ENCODE data around the gene NECAB3. TPM values are rescaled to one million over a fixed set of nuclear protein-coding genes. Genes with fewer than 3 reads are reported as not detected.

The NECAB3 gene
- total RNA-seq, 4 donors from 2014 or later: 19.1 to 29.8 (median 26.8) TPM

GRCh38 chr20:33687993-33688937 lies 14.0 kb upstream of the NECAB3 start:
- DNase-seq (ENCODE audit: low spot score) (no peak), ATAC-seq (ENCODE audit: low FRiP score) (no peak)

GRCh38 chr20:33687370-33687915 lies 13.2 kb upstream of the NECAB3 start:
- DNase-seq (ENCODE audit: low spot score): no peak
- TF ChIP-seq CTCF (IDR thresholded peaks at IDR 0.05): no peak
- peak; percentile 27 for ATAC-seq (ENCODE audit: low FRiP score)

More at GRCh38 chr20:33687993-33688937, 14.0 kb upstream of the NECAB3 start:
- no peak for TF ChIP-seq CTCF (IDR thresholded peaks at IDR 0.05)

- DNase-seq (ENCODE audit: low spot score) (no peak), ATAC-seq (ENCODE audit: low FRiP score) (no peak)
- TF ChIP-seq CTCF (IDR thresholded peaks at IDR 0.05): no peak
These were observed 12.7 kb upstream of the NECAB3 start for GRCh38 chr20:33686984-33687366.

DNA sequence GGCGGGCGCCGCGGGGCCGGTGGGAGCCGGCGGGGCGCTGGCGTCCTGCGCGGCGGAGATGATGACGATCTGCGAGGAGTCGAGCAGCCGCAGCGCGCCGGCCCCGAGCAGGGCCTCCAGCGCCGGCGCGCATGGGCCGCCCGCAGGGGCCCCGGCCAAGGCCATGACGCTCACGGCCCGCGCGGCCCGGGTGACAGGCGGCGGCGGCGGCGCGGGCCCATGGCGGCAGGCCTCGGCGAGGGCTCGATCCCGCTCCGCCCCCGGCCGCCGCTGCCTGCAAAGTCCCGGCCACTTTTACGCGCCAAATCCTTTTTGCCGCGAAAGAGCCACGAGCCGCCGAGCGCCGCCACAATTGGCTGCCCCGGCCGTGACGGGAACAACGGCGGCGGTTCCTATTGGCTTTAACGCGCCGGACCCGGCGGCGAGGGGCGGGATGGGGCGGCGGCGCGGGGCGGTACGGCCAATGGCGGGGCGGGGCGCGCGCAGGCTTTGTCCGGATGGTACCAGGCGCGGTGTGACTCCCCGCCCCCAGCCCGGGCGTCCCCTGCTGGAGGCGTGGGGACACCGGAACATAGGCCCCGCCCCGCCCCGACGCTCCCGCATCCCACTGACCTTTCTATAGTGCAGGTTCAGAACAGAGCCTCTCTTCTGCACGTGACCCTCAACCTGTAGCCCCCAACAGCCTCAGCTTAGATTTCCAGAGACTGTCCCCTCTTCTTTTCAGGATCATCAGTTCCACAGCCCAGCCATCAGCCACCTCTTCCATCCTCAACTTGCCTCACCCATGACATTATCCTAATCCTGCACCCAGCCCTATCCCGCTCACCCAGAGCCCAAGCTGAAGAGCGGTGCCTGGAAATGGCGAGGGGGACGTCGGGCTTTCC lies 12.1 kb upstream of the NECAB3 start, which contains the start of gene E2F1:
TSS of gene E2F1 (minus strand) at position 286 of the 884 bp plus-strand sequence. CDS start at position 165, 121 bp downstream.
- peak; percentile 94 for ATAC-seq (ENCODE audit: low FRiP score)
- no peak for TF ChIP-seq CTCF (IDR thresholded peaks at IDR 0.05)
- DNase-seq (ENCODE audit: low spot score): peak; percentile 81

GRCh38 chr20:33685328-33686099 lies 11.3 kb upstream of the NECAB3 start:
- DNase-seq (ENCODE audit: low spot score) (no peak), ATAC-seq (ENCODE audit: low FRiP score) (peak; percentile 12)
- TF ChIP-seq CTCF (IDR thresholded peaks at IDR 0.05): no peak
